MG63 (cell line): ENCODE data around the gene DGKK. TPM values are rescaled to one million over a fixed set of nuclear protein-coding genes. Genes with fewer than 3 reads are reported as not detected.

Experiments used
- DNase-seq: peaks from one replicate; pipeline ENCODE4 v3.0.0-alpha.2; 2020
- H3K27me3 ChIP-seq: fragments of 250-450 bp; sonication (Bioruptor Pico); 2 replicates; pipeline ENCODE4 v1.5.1; 2020; ENCODE audit warnings: mild to moderate bottlenecking, moderate library complexity
- H3K36me3 ChIP-seq: fragments of 250-450 bp; sonication (Bioruptor Pico); 2 replicates; pipeline ENCODE4 v1.5.1; 2020; ENCODE audit warnings: mild to moderate bottlenecking, moderate library complexity
- H3K4me3 ChIP-seq: fragments of 250-450 bp; sonication (Bioruptor Pico); 2 replicates; pipeline ENCODE4 v1.5.1; 2020; ENCODE audit warnings: mild to moderate bottlenecking, moderate library complexity
- H3K9me3 ChIP-seq: fragments of 250-450 bp; sonication (Bioruptor Pico); 2 replicates; pipeline ENCODE4 v1.5.1; 2020; ENCODE audit warnings: mild to moderate bottlenecking, moderate library complexity
- total RNA-seq: library from RNA; depleted of rRNA; stranded (reverse); fragments of >200 nt; shearing (Covaris generic); gene quantifications from 2 replicates; pipeline ENCODE4 v1.2.3, GENCODE V29; 2014; ENCODE audit warnings: low replicate concordance

DGKK gene
- total RNA-seq, 1 experiment from 2014 or later = not detected

DNA sequence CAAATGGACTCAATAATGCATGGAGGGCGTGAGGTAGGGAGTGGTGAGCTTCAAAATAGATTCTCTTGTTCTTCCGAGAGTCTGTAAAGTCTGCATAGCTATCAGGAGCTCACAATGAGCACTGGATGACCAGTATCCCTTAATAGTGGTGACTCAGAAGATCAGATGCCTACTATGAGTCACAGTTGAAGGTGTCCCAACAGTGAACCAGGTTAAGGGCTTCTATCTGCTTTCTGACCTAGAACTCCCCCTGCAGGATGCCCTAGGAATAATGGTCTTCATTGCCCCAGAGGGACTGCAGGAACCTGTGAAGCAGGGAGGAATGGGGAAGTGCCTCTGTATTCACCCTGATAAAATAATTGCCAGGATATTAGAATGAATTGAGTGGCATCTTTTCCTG, 22.1 kb downstream of the DGKK start:
- H3K36me3 ChIP-seq = no peaks in the 10 kb centered on the region
- H3K9me3 ChIP-seq = no peaks in the 10 kb centered on the region
- H3K4me3 ChIP-seq = no peak overlapping the region
- H3K27me3 ChIP-seq = no peaks in the 10 kb centered on the region
- DNase-seq = peak; percentile 2

GRCh38 chrX:50447535-50447934, 23.1 kb downstream of the DGKK start:
- DNase-seq = no peak
- H3K36me3 ChIP-seq = no peaks in the 10 kb centered on the region
- H3K4me3 ChIP-seq = no peak overlapping the region
- H3K27me3 ChIP-seq = no peaks in the 10 kb centered on the region
- no peaks in the 10 kb centered on the region for H3K9me3 ChIP-seq

DNA sequence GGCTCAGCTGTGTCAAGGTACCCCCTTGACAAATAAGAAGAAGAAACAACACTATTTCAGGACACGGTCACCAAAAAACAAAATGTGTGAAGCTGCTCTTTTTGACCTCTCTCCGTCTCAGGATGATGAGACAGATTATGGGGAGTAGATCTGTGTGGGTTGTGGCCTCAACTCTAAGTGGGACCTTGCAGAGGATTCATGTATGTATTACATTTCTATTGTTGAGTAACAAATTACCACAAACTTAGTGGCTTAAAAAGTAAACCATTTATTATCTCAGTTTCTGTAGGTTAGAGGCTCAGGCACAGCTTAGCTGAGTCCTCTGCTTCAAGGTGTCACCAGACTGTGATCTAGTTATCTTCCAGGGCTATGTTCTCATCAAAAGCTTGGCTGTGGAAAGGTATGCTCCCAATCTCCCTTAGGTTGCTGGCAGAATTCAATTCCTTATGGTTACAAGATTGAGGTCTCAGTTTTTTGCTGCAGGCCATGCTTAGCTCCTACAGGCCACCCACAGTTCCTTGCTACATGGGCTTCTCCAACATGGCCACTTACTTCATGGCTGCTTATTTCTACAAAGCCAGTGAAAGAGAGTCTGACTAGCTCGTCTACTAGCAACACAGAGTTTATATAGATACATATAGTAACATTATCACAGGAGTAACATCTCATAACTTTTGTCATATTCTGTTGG, 28.1 kb downstream of the DGKK start:
- Histone ChIP-seq H3K9me3 (no peaks in the 10 kb centered on the region), H3K27me3 (no peaks in the 10 kb centered on the region), H3K4me3 (no peak overlapping the region), H3K36me3 (no peaks in the 10 kb centered on the region)
- DNase-seq = no peak

GRCh38 chrX:50436797-50437196, 33.8 kb downstream of the DGKK start:
- Histone ChIP-seq H3K36me3 (no peaks in the 10 kb centered on the region), H3K27me3 (no peaks in the 10 kb centered on the region), H3K9me3 (no peaks in the 10 kb centered on the region), H3K4me3 (no peak overlapping the region)
- DNase-seq = no peak

- Histone ChIP-seq H3K36me3 (no peaks in the 10 kb centered on the region), H3K27me3 (no peaks in the 10 kb centered on the region), H3K9me3 (no peaks in the 10 kb centered on the region), H3K4me3 (no peak overlapping the region)
- no peak for DNase-seq
Observed at GRCh38 chrX:50432829-50433289, 37.8 kb downstream of the DGKK start.

DNA sequence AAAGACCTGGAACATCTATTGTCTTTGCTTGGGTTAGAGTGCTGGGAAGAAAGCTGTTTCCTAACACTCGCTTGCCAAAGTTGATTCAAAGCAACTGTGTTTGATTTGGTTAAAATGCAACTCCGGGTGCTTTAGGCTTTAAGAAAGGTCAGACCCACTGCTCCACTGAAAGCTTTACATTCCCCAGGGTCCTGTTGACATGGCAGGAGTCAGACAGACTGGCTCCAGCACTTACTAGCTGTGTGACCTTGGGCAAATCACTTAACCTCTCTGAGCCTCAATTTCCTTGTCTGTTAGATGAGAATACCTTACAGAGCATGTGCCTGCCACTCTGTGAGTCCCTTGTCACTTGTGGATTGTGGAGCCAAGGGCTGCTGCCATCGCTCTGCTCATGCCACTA, 39.0 kb downstream of the DGKK start:
- DNase-seq = no peak
- Histone ChIP-seq H3K9me3 (no peaks in the 10 kb centered on the region), H3K4me3 (no peak overlapping the region), H3K27me3 (no peaks in the 10 kb centered on the region), H3K36me3 (no peaks in the 10 kb centered on the region)

DNA sequence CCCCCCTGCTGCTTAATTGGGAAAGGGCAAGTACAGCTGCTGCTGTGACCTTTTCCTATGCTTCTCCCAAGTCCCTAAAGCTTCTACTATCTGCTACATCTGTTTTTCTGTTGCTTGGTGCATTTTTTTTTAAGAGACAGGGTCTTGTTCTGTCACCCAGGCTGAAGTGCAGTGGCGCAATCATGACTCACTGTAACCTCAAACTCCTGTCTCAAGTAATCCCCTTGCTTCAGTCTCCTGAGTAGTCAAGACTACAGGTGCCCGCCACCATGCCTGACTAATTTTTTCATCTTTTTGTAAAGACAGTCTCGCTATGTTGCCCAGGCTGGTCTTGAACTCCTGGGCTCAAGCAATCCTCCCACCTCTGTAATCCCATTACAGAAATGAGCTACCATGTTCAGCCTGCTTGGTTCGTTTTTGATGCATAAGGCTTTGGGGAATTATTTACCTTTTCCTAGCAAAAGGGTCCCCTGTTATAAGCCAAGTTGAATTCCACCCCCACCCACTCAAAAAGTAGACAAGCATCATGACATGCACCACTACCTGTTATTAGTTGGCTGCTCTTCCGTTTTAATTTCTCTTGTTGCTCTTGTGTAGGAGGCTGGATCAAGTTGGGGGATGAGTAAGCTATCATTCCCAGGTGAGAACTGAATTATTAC, 39.6 kb downstream of the DGKK start:
- Histone ChIP-seq H3K4me3 (no peak overlapping the region), H3K36me3 (no peaks in the 10 kb centered on the region), H3K9me3 (no peaks in the 10 kb centered on the region), H3K27me3 (no peaks in the 10 kb centered on the region)
- no peak for DNase-seq

DNA sequence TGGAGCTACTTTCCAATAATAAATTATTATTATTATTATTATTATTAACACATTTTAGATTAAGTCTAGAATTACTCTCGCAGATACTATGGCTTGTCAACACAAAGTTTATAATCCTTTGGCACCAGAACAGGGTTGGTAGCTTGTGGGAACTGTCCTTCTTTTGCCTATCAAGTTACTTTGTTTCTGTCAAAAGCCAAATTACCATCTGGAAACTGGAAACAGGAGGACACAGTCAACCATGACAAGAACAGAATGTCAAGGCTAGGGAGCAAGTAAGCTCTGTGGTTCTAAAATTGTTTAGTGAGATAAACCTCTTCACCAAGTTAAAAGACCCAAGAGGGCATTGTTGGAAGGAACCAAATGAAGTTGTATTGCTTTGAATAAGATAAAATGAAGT, 42.5 kb downstream of the DGKK start:
- no peaks in the 10 kb centered on the region for H3K36me3 ChIP-seq
- no peaks in the 10 kb centered on the region for H3K9me3 ChIP-seq
- DNase-seq = no peak
- H3K27me3 ChIP-seq = no peaks in the 10 kb centered on the region
- H3K4me3 ChIP-seq = no peak overlapping the region

DNA sequence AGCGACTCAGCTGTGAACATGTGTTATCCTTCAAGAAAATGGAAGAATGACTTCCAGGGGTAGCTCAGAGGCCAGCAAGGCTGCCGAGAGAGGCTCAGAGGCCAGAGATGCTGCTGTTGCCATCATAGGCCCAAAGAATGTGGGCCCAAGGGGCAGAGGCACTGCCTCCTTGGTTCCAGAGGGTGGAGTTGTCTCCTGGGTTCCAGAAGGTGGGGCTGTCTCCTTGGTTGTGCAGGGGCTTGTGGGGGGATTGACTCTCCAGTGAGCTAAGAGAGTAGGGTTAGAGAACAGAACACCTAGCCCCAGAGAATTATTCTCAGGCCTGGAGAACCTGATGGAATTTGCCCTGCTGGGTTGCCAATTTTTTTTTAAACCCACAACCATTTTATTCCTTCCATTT, 62.6 kb downstream of the DGKK start:
- Histone ChIP-seq H3K4me3 (no peak overlapping the region), H3K36me3 (no peaks in the 10 kb centered on the region), H3K27me3 (no peaks in the 10 kb centered on the region), H3K9me3 (no peaks in the 10 kb centered on the region)
- DNase-seq = no peak

GRCh38 chrX:50403903-50404302, 66.7 kb downstream of the DGKK start:
- Histone ChIP-seq H3K4me3 (no peak overlapping the region), H3K9me3 (no peaks in the 10 kb centered on the region), H3K36me3 (no peaks in the 10 kb centered on the region), H3K27me3 (no peaks in the 10 kb centered on the region)
- no peak for DNase-seq

GRCh38 chrX:50402886-50403285, 67.7 kb downstream of the DGKK start:
- Histone ChIP-seq H3K9me3 (no peaks in the 10 kb centered on the region), H3K27me3 (no peaks in the 10 kb centered on the region), H3K4me3 (no peak overlapping the region), H3K36me3 (no peaks in the 10 kb centered on the region)
- no peak for DNase-seq

GRCh38 chrX:50393902-50394301, 76.7 kb downstream of the DGKK start:
- Histone ChIP-seq H3K27me3 (no peaks in the 10 kb centered on the region), H3K4me3 (no peak overlapping the region), H3K9me3 (no peaks in the 10 kb centered on the region), H3K36me3 (no peaks in the 10 kb centered on the region)
- no peak for DNase-seq

GRCh38 chrX:50386520-50386919, 84.1 kb downstream of the DGKK start:
- Histone ChIP-seq H3K36me3 (no peaks in the 10 kb centered on the region), H3K4me3 (no peak overlapping the region), H3K27me3 (no peaks in the 10 kb centered on the region), H3K9me3 (no peaks in the 10 kb centered on the region)
- DNase-seq = no peak

GRCh38 chrX:50381729-50382415, 88.8 kb downstream of the DGKK start:
- no peaks in the 10 kb centered on the region for H3K27me3 ChIP-seq
- DNase-seq = no peak
- H3K9me3 ChIP-seq = no peaks in the 10 kb centered on the region
- H3K4me3 ChIP-seq = no peak overlapping the region
- H3K36me3 ChIP-seq = no peaks in the 10 kb centered on the region

- no peak for DNase-seq
- Histone ChIP-seq H3K36me3 (no peaks in the 10 kb centered on the region), H3K4me3 (no peak overlapping the region), H3K27me3 (no peaks in the 10 kb centered on the region), H3K9me3 (no peaks in the 10 kb centered on the region)
Observed at GRCh38 chrX:50375481-50376267, 95.0 kb downstream of the DGKK start.

- Histone ChIP-seq H3K36me3 (no peaks in the 10 kb centered on the region), H3K9me3 (no peaks in the 10 kb centered on the region), H3K27me3 (no peaks in the 10 kb centered on the region), H3K4me3 (no peak overlapping the region)
- DNase-seq = no peak
Observed at GRCh38 chrX:50372966-50373365, 97.7 kb downstream of the DGKK start.

GRCh38 chrX:50343917-50344316, 126.7 kb downstream of the DGKK start:
- Histone ChIP-seq H3K27me3 (no peaks in the 10 kb centered on the region), H3K9me3 (no peaks in the 10 kb centered on the region), H3K4me3 (no peak overlapping the region), H3K36me3 (no peaks in the 10 kb centered on the region)
- no peak for DNase-seq
